HepG2 (cell line): ENCODE results near the gene ABCC8. TPM values are rescaled to one million over a fixed set of nuclear protein-coding genes. Genes with fewer than 3 reads are reported as not detected.

ENCODE experiments used
- ARHGAP35 ChIP-seq: sonication (generic); formaldehyde crosslinking; IDR thresholded peaks from 2 replicates; pipeline ENCODE4 v1.9.0; 2022; ENCODE audit warnings: mild to moderate bottlenecking, inconsistent platforms, moderate library complexity, missing genetic modification reagents, borderline replicate concordance
- ATF6 ChIP-seq: sonication (generic); formaldehyde crosslinking; conservative IDR thresholded peaks from 2 replicates; pipeline ENCODE4 v1.4.0; 2020; ENCODE audit warnings: missing genetic modification reagents
- CCAR2 ChIP-seq: fragments of 200-400 bp; formaldehyde crosslinking; optimal IDR thresholded peaks from 2 replicates; pipeline ENCODE3; 2018; ENCODE audit warnings: low read depth, mild to moderate bottlenecking, low read length, moderate library complexity
- CEBPB ChIP-seq: IDR thresholded peaks from 2 replicates; pipeline ENCODE4 v1.6.1; 2011; ENCODE audit warnings: low read depth, low read length, improper control_type of control experiment, borderline replicate concordance
- CEBPG ChIP-seq: IDR thresholded peaks from 2 replicates; pipeline ENCODE4 v1.6.1; 2016
- HNF1A ChIP-seq, 2 experiments: sonication (generic) in 1 of 2; formaldehyde crosslinking in 1 of 2; IDR thresholded peaks; 2 replicates each; pipeline versions ENCODE4 v1.4.0 to v1.6.1; 2016 to 2020; ENCODE audit warnings: borderline replicate concordance in 1 of 2, low read depth in 1 of 2, mild to moderate bottlenecking in 1 of 2, missing genetic modification reagents in 1 of 2
- HNRNPUL1 ChIP-seq: fragments of 200-400 bp; formaldehyde crosslinking; IDR thresholded peaks from 2 replicates; pipeline ENCODE4 v1.6.1; 2017; ENCODE audit warnings: low read depth, mild to moderate bottlenecking, low read length, moderate library complexity
- ISX ChIP-seq: sonication (generic); formaldehyde crosslinking; conservative IDR thresholded peaks from 2 replicates; pipeline ENCODE4 v1.5.0; 2020; ENCODE audit warnings: missing genetic modification reagents
- KAT8 ChIP-seq: IDR thresholded peaks from 2 replicates; pipeline ENCODE4 v1.6.1; 2016; ENCODE audit warnings: missing genetic modification reagents, missing compliant biosample characterization
- MYPOP ChIP-seq: sonication (generic); formaldehyde crosslinking; IDR thresholded peaks from 2 replicates; pipeline ENCODE4 v1.8.1; 2023; ENCODE audit warnings: mild to moderate bottlenecking, moderate library complexity, missing genetic modification reagents
- POLR2AphosphoS5 ChIP-seq: IDR thresholded peaks from 2 replicates; pipeline ENCODE4 v1.6.1; 2012; ENCODE audit warnings: low read depth, low read length
- SCMH1 ChIP-seq: sonication (generic); formaldehyde crosslinking; IDR thresholded peaks from 2 replicates; pipeline ENCODE4 v1.9.0; 2021; ENCODE audit warnings: missing genetic modification reagents, mild to moderate bottlenecking, borderline replicate concordance
- THAP7 ChIP-seq: sonication (generic); formaldehyde crosslinking; IDR thresholded peaks from 2 replicates; pipeline ENCODE4 v1.8.1; 2023; ENCODE audit warnings: mild to moderate bottlenecking, missing genetic modification reagents
- TP53 ChIP-seq: sonication (generic); formaldehyde crosslinking; conservative IDR thresholded peaks from 2 replicates; pipeline ENCODE4 v1.4.0; 2020; ENCODE audit warnings: missing genetic modification reagents
- ZBTB7B ChIP-seq: sonication (generic); formaldehyde crosslinking; IDR thresholded peaks from 2 replicates; pipeline ENCODE4 v1.4.0; 2020; ENCODE audit warnings: missing genetic modification reagents
- ZBTB8A ChIP-seq: sonication (generic); formaldehyde crosslinking; IDR thresholded peaks from 2 replicates; pipeline ENCODE4 v1.4.0; 2020; ENCODE audit warnings: mild to moderate bottlenecking, low read depth, missing genetic modification reagents, borderline replicate concordance
- ZKSCAN8 ChIP-seq: IDR thresholded peaks from 2 replicates; pipeline ENCODE4 v1.6.1; 2016; ENCODE audit warnings: borderline replicate concordance, missing genetic modification reagents, missing compliant biosample characterization
- ZNF224 ChIP-seq: sonication (generic); formaldehyde crosslinking; IDR thresholded peaks from 2 replicates; pipeline ENCODE4 v1.5.0; 2020; ENCODE audit warnings: mild to moderate bottlenecking, missing genetic modification reagents
- ZNF335 ChIP-seq: sonication (generic); formaldehyde crosslinking; IDR thresholded peaks from 2 replicates; pipeline ENCODE4 v1.4.0; 2020; ENCODE audit warnings: missing genetic modification reagents
- ZNF7 ChIP-seq: IDR thresholded peaks from 2 replicates; pipeline ENCODE4 v1.6.1; 2016; ENCODE audit warnings: missing biosample characterization, missing genetic modification reagents
- ZNF776 ChIP-seq: sonication (generic); formaldehyde crosslinking; IDR thresholded peaks from 2 replicates; pipeline ENCODE4 v1.4.0; 2020; ENCODE audit warnings: mild to moderate bottlenecking, missing genetic modification reagents
- ZNF790 ChIP-seq: sonication (generic); formaldehyde crosslinking; IDR thresholded peaks from 2 replicates; pipeline ENCODE4 v1.8.0; 2022; ENCODE audit warnings: missing genetic modification reagents, mild to moderate bottlenecking, borderline replicate concordance
- polyA plus RNA-seq, 8 experiments: library from polyadenylated mRNA; depleted of rRNA in 3 of 8; stranded (reverse) in 7 of 8; unstranded in 1 of 8; fragments of >200 nt; fragmentation: Illumina TruSeq in 4 of 8; extraction: Trizol in 4 of 8; gene quantifications; 2 replicates each; pipeline versions ENCODE4 v1.2.1 to v1.2.3, GENCODE V29; 2011 to 2016; ENCODE audit warnings: low read depth in 4 of 8, missing spikeins in 1 of 8, mixed read lengths in 1 of 8; ENCODE audit not compliant: insufficient read depth in 1 of 8
- total RNA-seq, 5 experiments: library from RNA; depleted of rRNA; stranded (reverse); fragments of >200 nt; fragmentation: Illumina TruSeq; extraction: Trizol; gene quantifications; 2 replicates each; pipeline ENCODE4 v1.2.3, GENCODE V29; 2016; ENCODE audit warnings: low read depth in 1 of 5

Gene ABCC8
- total and polyA plus RNA-seq, 2 of the 13 experiments (the other 11 are each of a cell fraction or from before 2014, with no cell fraction given): not detected

DNA sequence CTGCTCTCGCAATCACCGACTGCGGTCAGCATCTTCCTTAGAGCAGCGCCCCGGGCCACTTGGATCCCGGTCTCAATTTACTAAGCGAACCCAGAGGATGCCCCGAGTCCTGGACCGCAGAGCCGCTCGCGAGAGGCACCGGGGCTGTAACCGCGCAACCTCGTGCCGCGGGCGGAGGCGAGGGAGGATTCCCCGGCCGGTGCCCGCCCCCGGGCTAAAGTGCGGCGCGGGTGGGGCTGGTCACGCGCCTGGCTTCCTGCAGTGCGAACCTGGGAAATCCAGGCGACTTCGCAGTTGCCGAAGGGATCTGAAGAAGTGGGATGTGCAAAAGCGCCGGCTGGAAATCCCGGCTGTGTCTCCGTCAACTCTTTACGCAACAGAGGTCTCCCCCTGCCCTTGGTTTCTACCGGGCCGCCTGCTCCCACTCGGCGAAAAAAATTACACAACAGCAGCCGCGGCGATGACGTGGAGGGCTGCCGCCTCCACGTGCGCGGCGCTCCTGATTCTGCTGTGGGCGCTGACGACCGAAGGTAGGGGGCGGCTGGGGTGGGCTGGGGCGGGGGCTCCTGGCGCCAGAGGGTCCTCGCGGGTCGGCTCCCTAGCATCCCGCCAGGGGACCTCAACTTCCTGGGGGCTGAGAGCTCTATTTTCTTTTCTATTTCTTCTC, 125.0 kb downstream of the ABCC8 start, which contains the start of gene NCR3LG1 (continued):
- TF ChIP-seq THAP7 (CRISPR knock-in tag) (no peak), CEBPB (peak; percentile 77), ZNF790 (CRISPR knock-in tag) (no peak), ZNF7 (CRISPR knock-in tag) (0 out of 2 replicates have a peak, but pooled peaks have one; percentile 7), TP53 (CRISPR knock-in tag) (0 out of 2 replicates have a peak, but pooled peaks have one; percentile 72), ISX (CRISPR knock-in tag) (peak; percentile 77; the same call in 1 of the 2 replicates), KAT8 (CRISPR knock-in tag) (peak; percentile 46; the same call in 1 of the 2 replicates), CCAR2 (no peak), ZKSCAN8 (CRISPR knock-in tag) (0 out of 2 replicates have a peak, but pooled peaks have one; percentile 43), ARHGAP35 (CRISPR knock-in tag) (peak; percentile 90), HNRNPUL1 (no peak), MYPOP (no peak), ZNF776 (peak; percentile 65; the same call in 1 of the 2 replicates), ZBTB8A (no peak), POLR2AphosphoS5 (peak; percentile 60), ZBTB7B (CRISPR knock-in tag) (no peak), ATF6 (CRISPR knock-in tag) (no peak), CEBPG (peak; percentile 64; the same call in 1 of the 2 replicates), ZNF335 (CRISPR knock-in tag) (no peak; the same call in 1 of the 2 replicates), HNF1A (IDR thresholded peaks at IDR 0.05; ENCODE audit: low read depth) (no peak), HNF1A (CRISPR knock-in tag; IDR thresholded peaks at IDR 0.05; ENCODE audit: borderline replicate concordance) (no peak), SCMH1 (CRISPR knock-in tag) (no peak), ZNF224 (0 out of 2 replicates have a peak, but pooled peaks have one; percentile 15)
